Measurements from ENCODE around the gene PTPRG. TPM values are rescaled to one million over a fixed set of nuclear protein-coding genes. Genes with fewer than 3 reads are reported as not detected.
A peak's percentile ranks its signal among the peaks of the same experiment; 100 is the strongest.

PTPRG gene
- total and polyA plus RNA-seq, 2 experiments from 2014 or later, result 8.5 to 34.9 TPM

- WGBS (ENCODE audit: low lambda C conversion rate, missing lambda C conversion rate), result 66% methylated on average over 7 of the region's 7 CpGs
- Histone ChIP-seq H2AFZ (no peak overlapping the region), H3K4me1 (ENCODE audit: insufficient read depth) (no peaks in the 10 kb centered on the region), H3K27ac (no peak overlapping the region), H4K20me1 (ENCODE audit: insufficient read depth, poor library complexity, severe bottlenecking) (no peaks in the 10 kb centered on the region), H3K36me3 (replicated peaks; ENCODE audit: insufficient read depth, low read depth) (no peaks in the 10 kb centered on the region), H3K27me3 (no peaks in the 10 kb centered on the region), H3K79me2 (peaks cover 38% of the 10 kb centered on the region), H3K9me3 (ENCODE audit: low read depth) (peaks cover 2% of the 10 kb centered on the region), H3K9me2 (replicated peaks; ENCODE audit: insufficient read depth) (no peaks in the 10 kb centered on the region), H3K4me2 (peak overlapping the region; percentile 19), H3K4me3 (no peak overlapping the region)
- no peak for TF ChIP-seq EZH2 (IDR thresholded peaks at IDR 0.05; ENCODE audit: borderline replicate concordance)
- TF ChIP-seq CTCF (IDR thresholded peaks at IDR 0.05; ENCODE audit: poor library complexity), result no peak
- TF ChIP-seq EZH2phosphoT487 (IDR thresholded peaks at IDR 0.05; ENCODE audit: low read depth, severe bottlenecking, unreplicated experiment), result no peak
- peak; percentile 61 for DNase-seq (ENCODE audit: low spot score)
Measured at GRCh38 chr3:61650276-61650675, 88.9 kb downstream of the PTPRG start.

- no peaks in the 10 kb centered on the region for H4K20me1 ChIP-seq (ENCODE audit: insufficient read depth, poor library complexity, severe bottlenecking)
- H3K79me2 ChIP-seq, result peaks cover 38% of the 10 kb centered on the region
Measured at GRCh38 chr3:61650719-61651410, 89.5 kb downstream of the PTPRG start.

GRCh38 chr3:61657689-61658088 is 96.3 kb downstream of the PTPRG start:
- Histone ChIP-seq H3K4me1 (ENCODE audit: insufficient read depth) (no peaks in the 10 kb centered on the region), H3K79me2 (peaks cover 49% of the 10 kb centered on the region), H4K20me1 (ENCODE audit: insufficient read depth, poor library complexity, severe bottlenecking) (peaks cover 4% of the 10 kb centered on the region), H3K4me2 (no peak overlapping the region), H3K27me3 (no peaks in the 10 kb centered on the region), H2AFZ (no peak overlapping the region), H3K9me2 (replicated peaks; ENCODE audit: insufficient read depth) (no peaks in the 10 kb centered on the region), H3K27ac (no peak overlapping the region), H3K36me3 (replicated peaks; ENCODE audit: insufficient read depth, low read depth) (no peaks in the 10 kb centered on the region), H3K9me3 (ENCODE audit: low read depth) (no peaks in the 10 kb centered on the region), H3K4me3 (no peak overlapping the region)
- no peak for TF ChIP-seq EZH2phosphoT487 (IDR thresholded peaks at IDR 0.05; ENCODE audit: low read depth, severe bottlenecking, unreplicated experiment)
- no peak for TF ChIP-seq CTCF (IDR thresholded peaks at IDR 0.05; ENCODE audit: poor library complexity)
- TF ChIP-seq EZH2 (IDR thresholded peaks at IDR 0.05; ENCODE audit: borderline replicate concordance), result no peak
- WGBS (ENCODE audit: low lambda C conversion rate, missing lambda C conversion rate), result 52% methylated on average over 4 of the region's 4 CpGs
- DNase-seq (ENCODE audit: low spot score), result no peak

More at GRCh38 chr3:61650719-61651410, 89.5 kb downstream of the PTPRG start:
- H3K27ac ChIP-seq, result no peak overlapping the region
- no peaks in the 10 kb centered on the region for H3K36me3 ChIP-seq (replicated peaks; ENCODE audit: insufficient read depth, low read depth)
- no peaks in the 10 kb centered on the region for H3K27me3 ChIP-seq
- H3K9me2 ChIP-seq (replicated peaks; ENCODE audit: insufficient read depth), result no peaks in the 10 kb centered on the region
- no peak overlapping the region for H3K4me3 ChIP-seq
- peak overlapping the region; percentile 19 for H3K4me2 ChIP-seq
- no peak for DNase-seq (ENCODE audit: low spot score)
- 43% methylated on average over 4 of the region's 4 CpGs for WGBS (ENCODE audit: low lambda C conversion rate, missing lambda C conversion rate)
- no peaks in the 10 kb centered on the region for H3K4me1 ChIP-seq (ENCODE audit: insufficient read depth)
- no peaks in the 10 kb centered on the region for H3K9me3 ChIP-seq (ENCODE audit: low read depth)
- TF ChIP-seq EZH2 (IDR thresholded peaks at IDR 0.05; ENCODE audit: borderline replicate concordance), result no peak
- no peak for TF ChIP-seq CTCF (IDR thresholded peaks at IDR 0.05; ENCODE audit: poor library complexity)
- no peak for TF ChIP-seq EZH2phosphoT487 (IDR thresholded peaks at IDR 0.05; ENCODE audit: low read depth, severe bottlenecking, unreplicated experiment)
- H2AFZ ChIP-seq, result no peak overlapping the region
